ENCODE data around the gene GFM2. TPM values are rescaled to one million over a fixed set of nuclear protein-coding genes. Genes with fewer than 3 reads are reported as not detected.

The GFM2 gene
- total and polyA plus RNA-seq, 2 of the 8 experiments (the other 6 are each of a cell fraction or from before 2014, with no cell fraction given) = 17.8 to 30.6 TPM

DNA sequence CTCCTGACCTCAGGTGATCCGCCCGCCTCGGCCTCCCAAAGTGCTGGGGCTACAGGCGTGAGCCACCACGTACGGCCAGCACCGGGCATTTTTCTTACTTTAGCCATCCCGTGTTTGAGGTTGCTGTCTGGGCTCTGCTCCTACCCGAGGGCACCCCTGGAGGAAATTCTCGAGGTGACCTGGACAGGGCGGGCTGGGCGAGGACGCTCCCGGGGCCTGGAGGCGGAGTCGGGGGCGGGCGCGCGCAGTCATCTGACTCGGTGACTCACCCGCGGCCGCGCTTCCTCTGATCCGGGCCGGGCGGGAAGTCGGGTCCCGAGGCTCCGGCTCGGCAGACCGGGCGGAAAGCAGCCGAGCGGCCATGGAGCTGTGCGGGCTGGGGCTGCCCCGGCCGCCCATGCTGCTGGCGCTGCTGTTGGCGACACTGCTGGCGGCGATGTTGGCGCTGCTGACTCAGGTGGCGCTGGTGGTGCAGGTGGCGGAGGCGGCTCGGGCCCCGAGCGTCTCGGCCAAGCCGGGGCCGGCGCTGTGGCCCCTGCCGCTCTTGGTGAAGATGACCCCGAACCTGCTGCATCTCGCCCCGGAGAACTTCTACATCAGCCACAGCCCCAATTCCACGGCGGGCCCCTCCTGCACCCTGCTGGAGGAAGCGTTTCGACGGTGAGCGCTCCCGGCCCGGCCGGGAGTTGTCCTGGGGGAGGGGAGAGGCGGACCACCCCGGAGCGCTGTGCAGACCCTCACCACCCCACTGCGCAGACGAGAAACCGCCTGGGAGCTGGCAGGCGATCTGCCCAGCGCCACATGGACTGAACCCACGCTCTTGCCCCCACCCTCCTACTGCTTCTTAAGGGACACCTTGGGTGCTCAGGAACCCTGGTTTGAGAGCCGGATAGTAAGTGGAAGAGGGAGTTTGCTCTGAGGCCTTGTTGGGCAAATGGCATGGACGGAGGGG lies 81.7 kb downstream of the GFM2 start, which contains the start of gene HEXB (continued):
- TF ChIP-seq, protein P1, sequence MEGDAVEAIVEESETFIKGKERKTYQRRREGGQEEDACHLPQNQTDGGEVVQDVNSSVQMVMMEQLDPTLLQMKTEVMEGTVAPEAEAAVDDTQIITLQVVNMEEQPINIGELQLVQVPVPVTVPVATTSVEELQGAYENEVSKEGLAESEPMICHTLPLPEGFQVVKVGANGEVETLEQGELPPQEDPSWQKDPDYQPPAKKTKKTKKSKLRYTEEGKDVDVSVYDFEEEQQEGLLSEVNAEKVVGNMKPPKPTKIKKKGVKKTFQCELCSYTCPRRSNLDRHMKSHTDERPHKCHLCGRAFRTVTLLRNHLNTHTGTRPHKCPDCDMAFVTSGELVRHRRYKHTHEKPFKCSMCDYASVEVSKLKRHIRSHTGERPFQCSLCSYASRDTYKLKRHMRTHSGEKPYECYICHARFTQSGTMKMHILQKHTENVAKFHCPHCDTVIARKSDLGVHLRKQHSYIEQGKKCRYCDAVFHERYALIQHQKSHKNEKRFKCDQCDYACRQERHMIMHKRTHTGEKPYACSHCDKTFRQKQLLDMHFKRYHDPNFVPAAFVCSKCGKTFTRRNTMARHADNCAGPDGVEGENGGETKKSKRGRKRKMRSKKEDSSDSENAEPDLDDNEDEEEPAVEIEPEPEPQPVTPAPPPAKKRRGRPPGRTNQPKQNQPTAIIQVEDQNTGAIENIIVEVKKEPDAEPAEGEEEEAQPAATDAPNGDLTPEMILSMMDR (IDR thresholded peaks at IDR 0.05; ENCODE audit: control extremely low read depth in 1 of 3, insufficient read depth in 1 of 3, low read depth in 1 of 3, low read length in 3 of 3) = peak in 2 of 3 experiments; percentile 8 to 24; a peak in 2 of 4 replicates
- TF ChIP-seq EP300 (IDR thresholded peaks at IDR 0.05; ENCODE audit: borderline replicate concordance in 1 of 2, low read depth in 2 of 2, low read length in 2 of 2) (no peak), EGR1 (IDR thresholded peaks at IDR 0.05; ENCODE audit: borderline replicate concordance, low read depth, low read length) (no peak), GTF2F1 (IDR thresholded peaks at IDR 0.05; ENCODE audit: borderline replicate concordance, low read depth, low read length) (no peak)
